Right ventricle myocardium inferior (tissue), 1 donor: ENCODE data around the gene SMPD2. TPM values are rescaled to one million over a fixed set of nuclear protein-coding genes. Genes with fewer than 3 reads are reported as not detected.
"Not testable (repeated sequence)": the region's sequence is repeated elsewhere in the genome, so short reads cannot be mapped to it uniquely, and the experiment has no call there.

Experiments used
- ATAC-seq: fragments of 200-7000 bp; cut with Tn5 transposase; one replicate; pipeline ENCODE4 v1.9.1; 2020; ENCODE audit warnings: mild to moderate bottlenecking, moderate library complexity
- DNase-seq: peaks from one replicate; pipeline ENCODE4 v3.0.0; 2021; ENCODE audit errors: missing footprints
- intact Hi-C: fragments of 100-400 bp; cut with DNase I; formaldehyde crosslinking; loops from one replicate; pipeline ENCODE4 v1.11.0; 2022
- total RNA-seq: library from RNA; stranded (reverse); fragmentation: NEBNext Ultra II Directional; extraction: Animal tissue kit (Norgen Biotek cat#: 25700); gene quantifications from one replicate; pipeline ENCODE4 v1.2.1, GENCODE V29; 2021
- donor health status: DM: no; HTN: yes; CAD: no; lungs with severe emphysema.

The SMPD2 gene
- total RNA-seq, 1 donor from 2014 or later = 4.4 TPM

DNA sequence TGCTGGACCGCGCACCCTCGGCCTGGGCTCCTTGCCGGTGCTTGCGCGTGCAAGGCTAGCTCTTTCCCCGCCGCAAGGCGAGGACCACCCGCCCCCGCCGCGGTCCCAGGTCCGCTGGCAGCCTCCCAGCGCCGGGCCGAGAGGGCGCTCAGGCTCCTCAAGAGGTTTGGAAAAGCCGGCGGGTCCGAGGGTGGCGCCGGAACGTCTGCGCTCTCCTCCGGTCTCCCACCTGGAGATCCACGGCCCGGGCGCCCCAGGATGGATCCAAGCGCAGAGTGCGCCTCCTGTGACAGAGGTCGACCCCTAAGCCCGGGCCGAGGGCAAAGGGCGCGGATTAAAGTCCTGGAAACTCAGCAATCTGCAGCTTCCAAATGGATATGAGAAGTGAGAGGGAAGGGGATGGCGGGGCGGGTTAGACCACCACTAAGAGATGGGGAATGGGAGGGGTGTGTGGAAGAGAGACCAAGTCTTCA lies 15.6 kb downstream of the SMPD2 start:
- no peak for ATAC-seq
- no peak for DNase-seq
- intact Hi-C loops = no loop called here

DNA sequence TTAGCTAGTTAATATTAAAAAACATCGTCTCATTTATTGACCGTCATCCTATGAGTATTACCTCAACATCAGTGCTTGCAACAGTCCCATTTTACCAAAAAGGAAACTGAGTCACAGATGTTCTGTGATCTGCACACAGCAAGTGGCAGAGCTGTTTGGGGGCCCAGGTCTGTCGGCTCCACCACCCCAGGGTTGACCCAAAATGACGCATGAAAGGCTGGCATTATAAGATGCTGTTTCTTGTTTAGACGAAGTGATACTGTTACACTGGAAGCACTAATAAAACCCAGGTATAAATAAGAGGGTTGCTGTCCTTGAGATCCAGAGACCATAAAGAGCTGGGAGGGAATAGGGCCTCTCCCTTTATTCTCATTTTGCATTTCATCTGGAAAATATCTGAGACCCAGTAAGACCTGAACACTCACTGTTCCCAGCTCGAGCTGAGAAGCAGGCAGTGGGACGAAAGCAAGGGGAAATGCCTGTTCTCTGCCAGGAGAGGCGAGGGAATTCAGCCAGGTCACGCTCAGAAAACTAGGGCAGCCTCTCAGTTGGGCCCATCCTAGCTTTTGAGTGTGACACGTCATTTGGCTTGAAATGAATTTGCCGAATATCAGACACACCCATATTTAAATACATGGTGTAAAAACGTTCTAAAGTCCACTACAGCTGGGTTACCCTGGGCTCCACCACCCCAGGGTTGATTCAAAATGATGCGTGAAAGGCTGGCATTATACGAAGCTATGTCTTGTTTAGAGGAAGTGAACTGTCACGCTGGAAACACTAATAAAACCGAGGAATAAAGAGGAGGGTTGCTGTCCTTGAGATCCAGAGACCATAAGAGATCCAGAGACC lies 16.4 kb downstream of the SMPD2 start:
- intact Hi-C loops = no loop called here
- no peak for DNase-seq
- ATAC-seq = peak; percentile 52

GRCh38 chr6:109457562-109457996 lies 17.1 kb downstream of the SMPD2 start:
- no peak for ATAC-seq
- DNase-seq = no peak
- intact Hi-C loops = no loop called here

- intact Hi-C loops = no loop called here
- ATAC-seq (no peak), DNase-seq (no peak)
These were observed 18.4 kb downstream of the SMPD2 start for GRCh38 chr6:109458774-109459531.

- DNase-seq (no peak), ATAC-seq (no peak)
- intact Hi-C loops = no loop called here
These were observed 19.8 kb downstream of the SMPD2 start for GRCh38 chr6:109460161-109460829.

GRCh38 chr6:109461205-109461604 lies 20.7 kb downstream of the SMPD2 start:
- intact Hi-C loops, DNase-seq, ATAC-seq: not testable (repeated sequence)

GRCh38 chr6:109461733-109462526 lies 21.4 kb downstream of the SMPD2 start:
- DNase-seq (no peak), ATAC-seq (no peak)
- intact Hi-C loops = no loop called here

DNA sequence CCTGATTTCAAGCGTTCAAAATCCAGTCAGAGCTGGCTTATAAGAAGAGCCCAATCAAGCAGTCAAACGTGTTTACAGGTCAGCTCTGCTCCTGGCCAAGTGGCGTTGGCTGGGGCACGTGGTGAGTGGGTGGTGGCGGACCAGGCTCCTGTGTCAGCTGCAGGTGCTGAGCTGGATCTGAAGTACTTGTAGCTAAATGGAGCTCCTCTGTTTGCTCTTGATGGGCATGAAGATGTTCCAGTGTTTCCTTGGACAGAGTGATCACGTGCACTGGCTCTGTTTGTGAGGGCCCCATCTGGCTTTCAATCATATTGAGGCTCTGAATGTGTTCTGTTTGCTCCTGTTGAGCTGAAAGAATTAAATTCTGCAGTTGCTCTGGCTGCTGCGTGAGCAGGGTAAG lies 25.2 kb downstream of the SMPD2 start:
- DNase-seq = no peak
- peak; percentile 56 for ATAC-seq
- intact Hi-C loops = no loop called here

- DNase-seq (no peak), ATAC-seq (no peak)
- intact Hi-C loops = no loop called here
These were observed 25.8 kb downstream of the SMPD2 start for GRCh38 chr6:109466212-109466923.

DNA sequence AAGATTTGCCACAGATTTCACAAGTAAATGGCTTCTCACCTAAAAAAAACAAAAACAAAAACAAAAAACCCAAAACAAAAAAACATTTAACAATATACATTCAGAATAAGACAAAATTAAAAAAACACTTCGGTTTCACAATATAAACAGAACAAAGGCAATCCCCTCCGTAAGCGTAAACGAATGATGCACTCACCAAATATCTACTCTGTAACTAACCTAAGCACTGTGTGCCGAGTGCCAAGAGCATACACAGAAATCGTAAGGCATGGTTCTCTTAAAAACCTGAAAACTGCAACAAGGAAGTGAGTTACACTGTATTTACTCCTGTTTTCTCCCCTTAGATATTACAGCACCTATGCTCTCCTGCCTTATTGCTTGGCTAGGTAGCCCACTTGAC lies 27.2 kb downstream of the SMPD2 start:
- no peak for ATAC-seq
- intact Hi-C loops = no loop called here
- DNase-seq = no peak

DNA sequence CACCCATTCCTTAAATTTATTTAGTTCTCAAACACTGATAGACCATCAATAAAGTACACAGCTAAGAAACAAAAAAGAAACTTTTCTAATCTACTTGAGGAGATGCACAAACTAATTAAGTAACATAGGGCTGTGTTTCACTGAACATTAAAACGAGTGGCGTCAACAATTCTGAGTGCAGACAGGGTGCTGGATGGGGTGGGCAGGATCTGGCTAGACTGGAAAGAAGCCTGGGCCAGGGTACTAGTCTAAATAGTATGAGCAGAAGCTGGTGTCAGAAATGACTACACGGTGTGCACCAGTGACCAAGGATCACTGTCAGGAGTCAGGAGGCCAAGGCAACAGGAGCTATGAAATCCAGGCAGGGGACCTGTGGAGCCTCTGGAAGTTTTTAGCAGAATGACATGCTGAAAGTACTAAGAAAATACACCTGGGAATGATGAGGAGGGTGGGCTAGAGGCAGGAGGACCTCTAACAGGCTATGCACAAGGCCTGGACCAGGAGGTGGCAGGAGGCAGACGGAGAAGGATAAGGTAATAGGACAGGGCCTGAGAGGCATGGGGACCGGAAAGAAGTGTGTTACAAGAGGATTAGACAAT lies 29.2 kb downstream of the SMPD2 start:
- no peak for DNase-seq
- intact Hi-C loops = no loop called here
- ATAC-seq = no peak

DNA sequence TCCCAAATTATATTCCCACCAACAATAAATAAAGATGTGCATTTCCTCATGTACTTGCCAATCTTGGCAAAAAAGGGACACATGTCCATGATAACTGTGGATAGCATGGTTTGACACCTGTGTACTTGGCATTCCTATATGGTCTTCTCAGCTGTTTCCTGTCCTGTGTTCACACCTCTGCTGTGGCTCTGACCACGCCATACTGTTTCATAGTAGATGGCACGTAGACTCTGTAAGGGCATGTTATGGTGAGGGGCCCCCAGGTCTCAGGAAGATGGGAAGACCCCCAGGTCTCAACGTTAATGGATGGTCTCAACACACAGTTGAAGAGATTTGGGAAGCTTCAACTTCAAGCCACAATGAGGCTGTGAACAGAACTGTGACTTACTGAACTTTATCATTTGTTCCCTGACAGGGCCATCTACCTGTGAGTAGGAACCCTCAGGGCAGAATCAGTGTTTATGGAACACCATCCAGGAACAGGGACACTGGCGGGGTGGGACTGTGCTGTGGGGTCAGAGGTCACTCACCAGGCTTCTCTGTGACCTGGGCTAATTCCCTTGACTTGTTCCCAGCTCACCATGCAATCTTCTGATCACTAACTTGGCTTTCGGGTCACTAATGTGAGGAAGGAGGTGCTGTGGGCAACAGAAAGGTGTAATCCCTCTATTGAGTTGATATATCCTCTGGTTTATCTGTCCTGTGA lies 30.7 kb downstream of the SMPD2 start:
- ATAC-seq (no peak), DNase-seq (no peak)
- intact Hi-C loops = no loop called here

DNA sequence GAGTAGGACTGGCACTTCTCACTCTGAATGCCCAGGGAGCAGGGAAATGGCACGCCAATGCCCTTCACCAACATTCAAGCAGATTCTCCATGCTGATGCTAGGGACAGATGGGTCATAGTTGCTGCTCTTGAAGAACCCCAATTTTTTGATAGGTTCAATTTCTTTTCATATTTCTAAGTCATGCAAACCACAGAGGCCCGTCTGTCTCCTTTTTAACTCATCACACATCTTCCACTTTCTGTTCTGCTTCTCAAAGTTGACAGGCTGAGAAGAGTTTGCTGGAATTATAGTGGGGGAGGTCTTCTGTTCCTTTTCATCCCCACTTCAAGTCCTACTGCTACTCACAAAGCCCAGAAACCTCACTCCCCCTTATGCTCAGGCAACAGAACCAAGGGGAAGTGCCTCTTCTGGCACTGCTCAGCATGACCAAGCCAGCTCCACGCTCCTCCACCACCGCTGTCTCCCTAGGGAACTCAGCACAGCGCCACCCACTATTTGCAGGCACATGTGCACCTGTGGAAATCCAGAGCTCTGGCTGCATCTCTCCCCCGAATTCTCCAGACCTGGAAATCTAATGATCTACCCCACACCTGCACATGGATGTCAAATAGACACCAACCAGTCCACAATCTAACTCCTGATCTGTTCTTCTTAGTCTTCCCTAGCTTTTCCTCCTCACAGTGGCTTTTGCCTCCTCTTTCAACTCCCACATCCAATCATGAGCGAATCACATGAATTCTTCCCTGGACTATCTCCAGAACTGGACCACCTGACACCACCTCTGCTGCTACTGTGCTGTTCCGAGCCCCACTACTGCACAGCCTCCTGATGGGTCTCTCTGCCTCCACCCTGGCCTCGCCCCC lies 31.8 kb downstream of the SMPD2 start:
- DNase-seq = no peak
- no peak for ATAC-seq
- intact Hi-C loops = no loop called here

DNA sequence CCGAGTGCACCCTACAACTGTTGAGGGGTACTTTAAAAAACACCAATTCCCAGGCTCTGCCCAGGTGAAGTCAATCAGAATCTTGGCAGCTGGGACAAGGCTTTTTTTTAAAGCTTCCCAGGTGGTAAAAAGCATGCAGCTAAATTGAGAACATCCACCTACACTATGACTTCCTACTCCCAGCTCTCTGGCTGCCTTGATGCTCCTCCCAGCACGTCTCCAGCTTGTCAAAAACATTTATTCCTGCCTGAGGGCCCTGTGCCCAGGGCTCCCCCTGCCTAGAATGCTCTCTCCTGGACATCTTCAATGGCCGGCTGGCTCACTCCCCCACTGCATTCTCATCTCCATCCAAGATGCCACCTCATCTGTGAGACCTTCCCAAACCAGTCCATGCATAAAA lies 32.6 kb downstream of the SMPD2 start:
- ATAC-seq = no peak
- no peak for DNase-seq
- intact Hi-C loops = no loop called here

- no peak for ATAC-seq
- DNase-seq = no peak
These were observed 34.5 kb downstream of the SMPD2 start for GRCh38 chr6:109474995-109475394.

GRCh38 chr6:109475625-109476024 lies 35.1 kb downstream of the SMPD2 start:
- ATAC-seq (no peak), DNase-seq (no peak)
- intact Hi-C loops = no loop called here

More at GRCh38 chr6:109474995-109475394, 34.5 kb downstream of the SMPD2 start:
- intact Hi-C loops = no loop called here
